KMS-11 (cell line): ENCODE results near the gene UBE4B.
"Not testable (repeated sequence)": the region's sequence is repeated elsewhere in the genome, so short reads cannot be mapped to it uniquely, and the experiment has no call there.

ENCODE experiments used
- H2AFZ ChIP-seq: fragments of 200-600 bp; sonication (generic); 2 replicates; pipeline ENCODE4 v1.6.1; 2016; ENCODE audit warnings: antibody characterized with exemption, mixed run types, low read depth
- H3K27ac ChIP-seq: fragments of 200-600 bp; sonication (generic); 2 replicates; pipeline ENCODE4 v1.6.1; 2016; ENCODE audit warnings: mild to moderate bottlenecking, mixed run types
- H3K27me3 ChIP-seq: fragments of 200-600 bp; sonication (generic); 2 replicates; pipeline ENCODE4 v1.6.1; 2017; ENCODE audit warnings: mild to moderate bottlenecking, low read depth, mixed run types, moderate library complexity; ENCODE audit not compliant: insufficient read depth
- H3K36me3 ChIP-seq: fragments of 200-600 bp; sonication (generic); 2 replicates; pipeline ENCODE4 v1.6.1; 2017; ENCODE audit warnings: mild to moderate bottlenecking, mixed run types; ENCODE audit not compliant: insufficient read depth
- H3K4me1 ChIP-seq: fragments of 200-600 bp; sonication (generic); 2 replicates; pipeline ENCODE4 v1.6.1; 2016; ENCODE audit warnings: mild to moderate bottlenecking, low read depth, mixed run types; ENCODE audit not compliant: poor library complexity, severe bottlenecking
- H3K4me2 ChIP-seq: fragments of 200-600 bp; sonication (generic); 2 replicates; pipeline ENCODE4 v1.7.0; 2016; ENCODE audit warnings: mild to moderate bottlenecking, mixed run types
- H3K4me3 ChIP-seq: fragments of 200-600 bp; sonication (generic); IDR thresholded peaks from 2 replicates; pipeline ENCODE4 v1.6.1; 2017; ENCODE audit warnings: low read depth, low read length, mixed read lengths; ENCODE audit not compliant: insufficient read depth
- H3K79me2 ChIP-seq: fragments of 200-600 bp; sonication (generic); 2 replicates; pipeline ENCODE4 v1.6.1; 2016; ENCODE audit warnings: low read depth, mixed run types; ENCODE audit not compliant: insufficient read depth
- H3K9ac ChIP-seq: fragments of 200-600 bp; sonication (generic); 2 replicates; pipeline ENCODE4 v1.6.1; 2016; ENCODE audit warnings: mild to moderate bottlenecking, mixed run types
- H4K20me1 ChIP-seq: fragments of 200-600 bp; sonication (generic); 2 replicates; pipeline ENCODE4 v1.6.1; 2016; ENCODE audit warnings: mild to moderate bottlenecking, mixed run types; ENCODE audit not compliant: insufficient read depth
- TF ChIP-seq, protein P1 (sequence below): fragments of 200-600 bp; sonication (generic); conservative IDR thresholded peaks from 2 replicates; pipeline ENCODE4 v1.6.1; 2017; ENCODE audit warnings: low read depth, mild to moderate bottlenecking, antibody characterized with exemption, low read length, moderate library complexity, mixed read lengths

The UBE4B gene

GRCh38 chr1:10196976-10197375 is 164.2 kb downstream of the UBE4B start:
- no peaks in the 10 kb centered on the region for H3K36me3 ChIP-seq
- H3K4me3 ChIP-seq: no peak overlapping the region
- TF ChIP-seq, protein P1, sequence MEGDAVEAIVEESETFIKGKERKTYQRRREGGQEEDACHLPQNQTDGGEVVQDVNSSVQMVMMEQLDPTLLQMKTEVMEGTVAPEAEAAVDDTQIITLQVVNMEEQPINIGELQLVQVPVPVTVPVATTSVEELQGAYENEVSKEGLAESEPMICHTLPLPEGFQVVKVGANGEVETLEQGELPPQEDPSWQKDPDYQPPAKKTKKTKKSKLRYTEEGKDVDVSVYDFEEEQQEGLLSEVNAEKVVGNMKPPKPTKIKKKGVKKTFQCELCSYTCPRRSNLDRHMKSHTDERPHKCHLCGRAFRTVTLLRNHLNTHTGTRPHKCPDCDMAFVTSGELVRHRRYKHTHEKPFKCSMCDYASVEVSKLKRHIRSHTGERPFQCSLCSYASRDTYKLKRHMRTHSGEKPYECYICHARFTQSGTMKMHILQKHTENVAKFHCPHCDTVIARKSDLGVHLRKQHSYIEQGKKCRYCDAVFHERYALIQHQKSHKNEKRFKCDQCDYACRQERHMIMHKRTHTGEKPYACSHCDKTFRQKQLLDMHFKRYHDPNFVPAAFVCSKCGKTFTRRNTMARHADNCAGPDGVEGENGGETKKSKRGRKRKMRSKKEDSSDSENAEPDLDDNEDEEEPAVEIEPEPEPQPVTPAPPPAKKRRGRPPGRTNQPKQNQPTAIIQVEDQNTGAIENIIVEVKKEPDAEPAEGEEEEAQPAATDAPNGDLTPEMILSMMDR: no peak
- H3K9ac ChIP-seq: no peak overlapping the region
- H4K20me1 ChIP-seq: no peaks in the 10 kb centered on the region
- peaks cover 25% of the 10 kb centered on the region for H3K4me1 ChIP-seq
- H3K27ac ChIP-seq: peak overlapping the region; percentile 41; the same call in 1 of the 2 replicates
- H3K79me2 ChIP-seq: no peaks in the 10 kb centered on the region
- H2AFZ ChIP-seq: no peak overlapping the region
- H3K4me2 ChIP-seq: no peak overlapping the region; the same call in 1 of the 2 replicates
- H3K27me3 ChIP-seq: no peaks in the 10 kb centered on the region

DNA sequence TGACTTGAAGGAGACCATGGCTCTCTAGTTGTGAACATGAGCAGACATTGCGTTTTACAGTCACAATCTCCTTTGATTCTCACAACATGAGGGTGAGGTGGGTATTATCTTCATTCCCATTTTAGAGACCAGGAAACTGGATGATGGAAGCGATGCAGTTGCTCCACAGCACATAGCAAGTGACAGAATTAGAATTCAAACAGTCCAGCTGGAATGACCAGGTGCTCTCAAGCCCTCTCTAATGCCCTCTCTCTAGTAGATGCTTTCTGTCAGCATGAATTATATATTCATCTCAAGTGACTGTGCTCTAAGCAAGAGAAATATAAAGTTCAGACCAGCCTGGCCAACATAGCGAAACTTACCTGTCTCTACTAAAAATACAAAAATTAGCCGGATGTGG is 167.9 kb downstream of the UBE4B start:
- no peak overlapping the region for H3K4me2 ChIP-seq
- no peaks in the 10 kb centered on the region for H4K20me1 ChIP-seq
- no peaks in the 10 kb centered on the region for H3K36me3 ChIP-seq
- H2AFZ ChIP-seq: no peak overlapping the region
- TF ChIP-seq, protein P1: no peak
- H3K9ac ChIP-seq: no peak overlapping the region
- no peak overlapping the region for H3K4me3 ChIP-seq
- no peak overlapping the region for H3K27ac ChIP-seq
- H3K79me2 ChIP-seq: no peaks in the 10 kb centered on the region
- H3K27me3 ChIP-seq: no peaks in the 10 kb centered on the region
- peaks cover 21% of the 10 kb centered on the region for H3K4me1 ChIP-seq

DNA sequence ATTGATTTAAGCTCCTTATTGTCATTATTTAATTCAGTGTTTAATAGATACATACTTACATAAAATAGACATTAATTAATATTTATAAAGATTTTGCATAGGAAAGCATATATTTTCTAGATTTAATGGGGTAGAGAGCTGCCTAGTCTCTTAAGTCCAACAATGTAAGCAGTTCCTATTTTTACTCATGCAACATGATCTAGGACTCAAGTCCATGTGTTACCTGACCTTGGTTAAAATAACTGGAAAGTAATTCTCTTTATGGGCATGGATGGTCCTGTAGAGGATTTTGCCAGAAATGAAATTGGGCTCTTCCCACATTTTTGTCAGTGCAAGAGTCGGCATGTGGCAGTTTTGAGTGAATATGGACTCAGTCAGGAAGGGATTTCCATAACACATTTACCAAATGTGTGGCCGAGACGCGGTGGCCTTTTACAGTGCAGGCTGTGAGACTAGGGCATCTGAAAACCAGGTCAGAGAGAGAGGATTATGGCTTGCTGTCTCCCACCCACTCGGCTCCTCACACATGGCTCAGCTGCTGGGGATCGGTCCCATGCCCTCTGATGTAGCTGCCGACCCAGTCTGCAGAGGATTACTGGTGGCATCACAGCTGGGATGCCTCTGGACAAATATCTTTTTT is 171.4 kb downstream of the UBE4B start:
- H3K36me3 ChIP-seq: no peaks in the 10 kb centered on the region
- no peak overlapping the region for H3K4me3 ChIP-seq
- no peaks in the 10 kb centered on the region for H4K20me1 ChIP-seq
- H3K79me2 ChIP-seq: no peaks in the 10 kb centered on the region
- H3K27ac ChIP-seq: no peak overlapping the region
- H3K4me2 ChIP-seq: no peak overlapping the region; the same call in 1 of the 2 replicates
- no peak overlapping the region for H3K9ac ChIP-seq
- H3K4me1 ChIP-seq: no peaks in the 10 kb centered on the region
- H3K27me3 ChIP-seq: no peaks in the 10 kb centered on the region
- H2AFZ ChIP-seq: no peak overlapping the region
- TF ChIP-seq, protein P1: no peak

GRCh38 chr1:10205206-10205605 is 172.4 kb downstream of the UBE4B start:
- H3K27ac ChIP-seq, H3K9ac ChIP-seq, H2AFZ ChIP-seq, H3K36me3 ChIP-seq, H4K20me1 ChIP-seq, H3K79me2 ChIP-seq, H3K27me3 ChIP-seq, H3K4me3 ChIP-seq, H3K4me2 ChIP-seq, H3K4me1 ChIP-seq: not testable (repeated sequence)

- H3K4me2 ChIP-seq: no peak overlapping the region
- TF ChIP-seq, protein P1: no peak
These were observed 175.1 kb downstream of the UBE4B start for GRCh38 chr1:10207810-10208209.

More at GRCh38 chr1:10207810-10208209, 175.1 kb downstream of the UBE4B start:
- peaks cover 9% of the 10 kb centered on the region for H3K4me1 ChIP-seq
- no peak overlapping the region for H3K27ac ChIP-seq
- no peaks in the 10 kb centered on the region for H3K36me3 ChIP-seq
- H3K4me3 ChIP-seq: no peak overlapping the region
- no peaks in the 10 kb centered on the region for H3K27me3 ChIP-seq
- H3K79me2 ChIP-seq: peaks cover 12% of the 10 kb centered on the region; the same call in 1 of the 2 replicates
- H3K9ac ChIP-seq: no peak overlapping the region
- H2AFZ ChIP-seq: no peak overlapping the region
- no peaks in the 10 kb centered on the region for H4K20me1 ChIP-seq
